WTC11 (cell line): Measurements from ENCODE around the gene PLEKHM3. TPM values are rescaled to one million over a fixed set of nuclear protein-coding genes. Genes with fewer than 3 reads are reported as not detected.

Source experiments
- ATAC-seq: fragments of 200-7000 bp; cut with Tn5 transposase; 2 replicates; pipeline ENCODE4 v1.10.0; 2021; ENCODE audit warnings: mild to moderate bottlenecking, moderate library complexity
- CTCF ChIA-PET: fragments of 300-600 bp; sonication (Branson Sonifier 250); formaldehyde crosslinking; loops from one replicate; lab custom pipeline; 2021; ENCODE audit warnings: antibody characterized with exemption; lab: Charles Lee
- POLR2A ChIA-PET: fragments of 350-600 bp; sonication (Branson Sonifier 250); formaldehyde crosslinking; loops from one replicate; lab custom pipeline; 2021; ENCODE audit warnings: antibody characterized with exemption; lab: Charles Lee
- DNase-seq: peaks from one replicate; pipeline ENCODE4 v3.0.0; 2021; ENCODE audit warnings: low spot score
- H3K27ac Mint-ChIP-seq: 2 replicates; pipeline ENCODE4 v1.8.0; 2021; ENCODE audit warnings: mixed read lengths
- H3K27me3 Mint-ChIP-seq: 2 replicates; pipeline ENCODE4 v1.8.0; 2021; ENCODE audit warnings: low read depth, mild to moderate bottlenecking, moderate library complexity, mixed read lengths
- H3K36me3 Mint-ChIP-seq: 2 replicates; pipeline ENCODE4 v1.8.0; 2021; ENCODE audit warnings: mixed read lengths
- H3K4me1 Mint-ChIP-seq: 2 replicates; pipeline ENCODE4 v1.8.0; 2022; ENCODE audit warnings: mixed read lengths
- H3K4me3 Mint-ChIP-seq: 2 replicates; pipeline ENCODE4 v1.8.0; 2021; ENCODE audit warnings: mild to moderate bottlenecking, moderate library complexity, mixed read lengths
- H3K9me3 Mint-ChIP-seq: 2 replicates; pipeline ENCODE4 v1.8.0; 2021; ENCODE audit warnings: mixed read lengths
- ATF1 ChIP-seq: sonication (generic); formaldehyde crosslinking; IDR thresholded peaks from 2 replicates; pipeline ENCODE4 v1.8.1; 2023; ENCODE audit warnings: mild to moderate bottlenecking, moderate library complexity, missing genetic modification reagents
- ATF6 ChIP-seq: sonication (generic); formaldehyde crosslinking; IDR thresholded peaks from 2 replicates; pipeline ENCODE4 v1.8.1; 2023; ENCODE audit warnings: mild to moderate bottlenecking, missing genetic modification reagents
- CTCF ChIP-seq: fragments of 200-600 bp; IDR thresholded peaks from 2 replicates; pipeline ENCODE4 v1.8.0; 2022; ENCODE audit warnings: antibody characterized with exemption
- EMX1 ChIP-seq: fragments of 250-450 bp; sonication (Bioruptor Pico); IDR thresholded peaks from 2 replicates; pipeline ENCODE4 v1.8.0; 2021; ENCODE audit warnings: mild to moderate bottlenecking
- FOXP1 ChIP-seq: sonication (generic); formaldehyde crosslinking; IDR thresholded peaks from 2 replicates; pipeline ENCODE4 v1.8.0; 2022; ENCODE audit warnings: missing genetic modification reagents, mild to moderate bottlenecking, moderate library complexity, borderline replicate concordance
- GTF2I ChIP-seq: fragments of 250-450 bp; sonication (Bioruptor Pico); conservative IDR thresholded peaks from 2 replicates; pipeline ENCODE4 v1.4.0; 2021; ENCODE audit warnings: mild to moderate bottlenecking
- MXD4 ChIP-seq: fragments of 250-450 bp; sonication (Bioruptor Pico); IDR thresholded peaks from 2 replicates; pipeline ENCODE4 v1.8.0; 2021; ENCODE audit warnings: mild to moderate bottlenecking, moderate library complexity, borderline replicate concordance
- NR3C1 ChIP-seq: sonication (generic); formaldehyde crosslinking; conservative IDR thresholded peaks from 2 replicates; pipeline ENCODE4 v1.8.1; 2023; ENCODE audit warnings: low read depth, mild to moderate bottlenecking, missing genetic modification reagents
- PREB ChIP-seq: sonication (generic); formaldehyde crosslinking; IDR thresholded peaks from 2 replicates; pipeline ENCODE4 v1.8.1; 2022; ENCODE audit warnings: mild to moderate bottlenecking, missing genetic modification reagents, moderate library complexity, borderline replicate concordance
- RORB ChIP-seq: fragments of 250-450 bp; sonication (Bioruptor Pico); IDR thresholded peaks from 2 replicates; pipeline ENCODE4 v1.9.0; 2021; ENCODE audit warnings: mild to moderate bottlenecking
- TCF7 ChIP-seq: sonication (generic); formaldehyde crosslinking; IDR thresholded peaks from 2 replicates; pipeline ENCODE4 v1.8.0; 2022; ENCODE audit warnings: mild to moderate bottlenecking, low read depth, missing genetic modification reagents, moderate library complexity
- TEAD1 ChIP-seq: sonication (generic); formaldehyde crosslinking; IDR thresholded peaks from 2 replicates; pipeline ENCODE4 v1.8.0; 2022; ENCODE audit warnings: mild to moderate bottlenecking, missing genetic modification reagents
- TEAD4 ChIP-seq: sonication (generic); formaldehyde crosslinking; IDR thresholded peaks from 2 replicates; pipeline ENCODE4 v1.8.0; 2022; ENCODE audit warnings: mild to moderate bottlenecking, missing genetic modification reagents
- USF1 ChIP-seq: sonication (generic); formaldehyde crosslinking; IDR thresholded peaks from 2 replicates; pipeline ENCODE4 v1.8.0; 2022; ENCODE audit warnings: mild to moderate bottlenecking, missing genetic modification reagents
- ZNF232 ChIP-seq: sonication (generic); formaldehyde crosslinking; IDR thresholded peaks from 2 replicates; pipeline ENCODE4 v1.8.0; 2022; ENCODE audit warnings: mild to moderate bottlenecking, missing genetic modification reagents
- total RNA-seq: library from RNA; stranded (reverse); gene quantifications from 3 replicates; pipeline ENCODE4 v1.2.3, GENCODE V29; 2021
- TF ChIP-seq, protein P1 (sequence below): sonication (generic); formaldehyde crosslinking; IDR thresholded peaks from 2 replicates; pipeline ENCODE4 v1.8.0; 2023; ENCODE audit warnings: mild to moderate bottlenecking, missing genetic modification reagents
- TF ChIP-seq, protein P2 (sequence below): fragments of 250-450 bp; sonication (Bioruptor Pico); IDR thresholded peaks from 2 replicates; pipeline ENCODE4 v1.9.0; 2021; ENCODE audit warnings: mild to moderate bottlenecking, borderline replicate concordance
- TF ChIP-seq, protein P3 (sequence below): sonication (generic); formaldehyde crosslinking; IDR thresholded peaks from 2 replicates; pipeline ENCODE4 v1.8.1; 2023; ENCODE audit warnings: mild to moderate bottlenecking, missing genetic modification reagents, moderate library complexity
- TF ChIP-seq, protein P4 (sequence below): sonication (generic); formaldehyde crosslinking; conservative IDR thresholded peaks from 2 replicates; pipeline ENCODE4 v1.8.1; 2022; ENCODE audit warnings: mild to moderate bottlenecking, missing genetic modification reagents

The PLEKHM3 gene
- total RNA-seq, 1 experiment from 2014 or later: 5.8 TPM

DNA sequence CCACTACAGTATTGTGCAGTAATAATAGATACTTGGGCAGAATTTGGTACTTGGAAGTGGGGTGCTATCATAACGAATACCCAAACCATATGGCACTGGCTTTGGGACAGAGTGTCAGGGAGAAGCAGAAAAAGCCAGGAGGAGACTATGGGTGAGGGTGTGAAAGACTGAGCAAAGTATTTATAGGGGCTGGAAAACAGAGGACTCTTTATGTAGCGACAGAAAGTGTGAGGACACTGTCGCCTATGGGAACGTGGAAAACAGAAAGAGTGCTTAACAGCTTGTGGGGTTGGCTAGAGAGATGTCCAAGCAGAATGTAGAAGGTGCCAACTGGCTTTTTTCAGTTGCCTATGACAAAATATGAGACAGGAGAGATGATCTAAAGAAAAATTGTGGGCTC is 40.7 kb upstream of the PLEKHM3 start:
- H3K36me3 Mint-ChIP-seq: no peaks in the 10 kb centered on the region
- DNase-seq (no peak), ATAC-seq (no peak)
- POLR2A ChIA-PET: interaction anchor here (0.7 kb wide), 1 partner anchor 296 kb away, joined by 4 read pairs; the partner anchor contains the start of gene FZD5
- TF ChIP-seq ATF6: no peak
- TF ChIP-seq ATF1: no peak
- no peak for TF ChIP-seq EMX1
- TF ChIP-seq, protein P1, sequence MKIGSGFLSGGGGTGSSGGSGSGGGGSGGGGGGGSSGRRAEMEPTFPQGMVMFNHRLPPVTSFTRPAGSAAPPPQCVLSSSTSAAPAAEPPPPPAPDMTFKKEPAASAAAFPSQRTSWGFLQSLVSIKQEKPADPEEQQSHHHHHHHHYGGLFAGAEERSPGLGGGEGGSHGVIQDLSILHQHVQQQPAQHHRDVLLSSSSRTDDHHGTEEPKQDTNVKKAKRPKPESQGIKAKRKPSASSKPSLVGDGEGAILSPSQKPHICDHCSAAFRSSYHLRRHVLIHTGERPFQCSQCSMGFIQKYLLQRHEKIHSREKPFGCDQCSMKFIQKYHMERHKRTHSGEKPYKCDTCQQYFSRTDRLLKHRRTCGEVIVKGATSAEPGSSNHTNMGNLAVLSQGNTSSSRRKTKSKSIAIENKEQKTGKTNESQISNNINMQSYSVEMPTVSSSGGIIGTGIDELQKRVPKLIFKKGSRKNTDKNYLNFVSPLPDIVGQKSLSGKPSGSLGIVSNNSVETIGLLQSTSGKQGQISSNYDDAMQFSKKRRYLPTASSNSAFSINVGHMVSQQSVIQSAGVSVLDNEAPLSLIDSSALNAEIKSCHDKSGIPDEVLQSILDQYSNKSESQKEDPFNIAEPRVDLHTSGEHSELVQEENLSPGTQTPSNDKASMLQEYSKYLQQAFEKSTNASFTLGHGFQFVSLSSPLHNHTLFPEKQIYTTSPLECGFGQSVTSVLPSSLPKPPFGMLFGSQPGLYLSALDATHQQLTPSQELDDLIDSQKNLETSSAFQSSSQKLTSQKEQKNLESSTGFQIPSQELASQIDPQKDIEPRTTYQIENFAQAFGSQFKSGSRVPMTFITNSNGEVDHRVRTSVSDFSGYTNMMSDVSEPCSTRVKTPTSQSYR (CRISPR knock-in tag): no peak
- TF ChIP-seq TCF7 (CRISPR knock-in tag): no peak
- no peak for TF ChIP-seq PREB (CRISPR knock-in tag)
- no peak for TF ChIP-seq ZNF232 (CRISPR knock-in tag)
- no peak for TF ChIP-seq GTF2I (CRISPR knock-in tag)
- TF ChIP-seq TEAD1 (CRISPR knock-in tag): no peak
- H3K4me3 Mint-ChIP-seq: no peak overlapping the region
- CTCF ChIA-PET: interaction anchor here (0.5 kb wide), 1 partner anchor 10 kb away, joined by 3 read pairs; no protein-coding TSS in a partner anchor
- H3K27ac Mint-ChIP-seq: no peak overlapping the region
- no peaks in the 10 kb centered on the region for H3K27me3 Mint-ChIP-seq
- no peaks in the 10 kb centered on the region for H3K9me3 Mint-ChIP-seq
- H3K4me1 Mint-ChIP-seq: no peaks in the 10 kb centered on the region

DNA sequence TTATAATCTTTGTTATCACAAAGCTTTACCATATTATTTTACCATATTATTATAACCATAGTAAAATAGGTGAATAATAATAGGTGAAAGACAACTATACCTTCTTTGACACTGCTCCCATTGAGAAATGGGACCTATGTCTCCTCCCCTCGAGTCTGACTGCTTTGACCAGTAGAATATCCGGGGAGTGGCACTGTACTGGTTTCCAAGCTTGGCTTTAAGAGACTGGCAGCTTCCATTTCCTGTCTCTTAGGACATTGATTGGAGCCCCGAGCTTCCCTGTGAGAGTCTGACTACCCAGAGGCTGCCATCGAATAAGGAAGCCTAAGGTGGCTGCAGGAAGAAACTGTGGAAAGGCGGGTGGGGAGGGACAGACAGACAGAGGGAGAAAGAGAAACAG is 40.1 kb upstream of the PLEKHM3 start:
- DNase-seq: no peak
- ATAC-seq: no peak
- H3K4me3 Mint-ChIP-seq: no peak overlapping the region
- no peaks in the 10 kb centered on the region for H3K9me3 Mint-ChIP-seq
- ChIA-PET CTCF (no interaction called here), POLR2A (no interaction called here)
- H3K27ac Mint-ChIP-seq: no peak overlapping the region
- H3K27me3 Mint-ChIP-seq: no peaks in the 10 kb centered on the region; the same call in 1 of the 2 replicates
- no peaks in the 10 kb centered on the region for H3K4me1 Mint-ChIP-seq
- H3K36me3 Mint-ChIP-seq: no peaks in the 10 kb centered on the region
- TF ChIP-seq RORB (CRISPR knock-in tag) (no peak), FOXP1 (no peak), NR3C1 (no peak), TEAD4 (CRISPR knock-in tag) (no peak), CTCF (no peak), USF1 (CRISPR knock-in tag) (no peak), MXD4 (CRISPR knock-in tag) (no peak)
- TF ChIP-seq, protein P2, sequence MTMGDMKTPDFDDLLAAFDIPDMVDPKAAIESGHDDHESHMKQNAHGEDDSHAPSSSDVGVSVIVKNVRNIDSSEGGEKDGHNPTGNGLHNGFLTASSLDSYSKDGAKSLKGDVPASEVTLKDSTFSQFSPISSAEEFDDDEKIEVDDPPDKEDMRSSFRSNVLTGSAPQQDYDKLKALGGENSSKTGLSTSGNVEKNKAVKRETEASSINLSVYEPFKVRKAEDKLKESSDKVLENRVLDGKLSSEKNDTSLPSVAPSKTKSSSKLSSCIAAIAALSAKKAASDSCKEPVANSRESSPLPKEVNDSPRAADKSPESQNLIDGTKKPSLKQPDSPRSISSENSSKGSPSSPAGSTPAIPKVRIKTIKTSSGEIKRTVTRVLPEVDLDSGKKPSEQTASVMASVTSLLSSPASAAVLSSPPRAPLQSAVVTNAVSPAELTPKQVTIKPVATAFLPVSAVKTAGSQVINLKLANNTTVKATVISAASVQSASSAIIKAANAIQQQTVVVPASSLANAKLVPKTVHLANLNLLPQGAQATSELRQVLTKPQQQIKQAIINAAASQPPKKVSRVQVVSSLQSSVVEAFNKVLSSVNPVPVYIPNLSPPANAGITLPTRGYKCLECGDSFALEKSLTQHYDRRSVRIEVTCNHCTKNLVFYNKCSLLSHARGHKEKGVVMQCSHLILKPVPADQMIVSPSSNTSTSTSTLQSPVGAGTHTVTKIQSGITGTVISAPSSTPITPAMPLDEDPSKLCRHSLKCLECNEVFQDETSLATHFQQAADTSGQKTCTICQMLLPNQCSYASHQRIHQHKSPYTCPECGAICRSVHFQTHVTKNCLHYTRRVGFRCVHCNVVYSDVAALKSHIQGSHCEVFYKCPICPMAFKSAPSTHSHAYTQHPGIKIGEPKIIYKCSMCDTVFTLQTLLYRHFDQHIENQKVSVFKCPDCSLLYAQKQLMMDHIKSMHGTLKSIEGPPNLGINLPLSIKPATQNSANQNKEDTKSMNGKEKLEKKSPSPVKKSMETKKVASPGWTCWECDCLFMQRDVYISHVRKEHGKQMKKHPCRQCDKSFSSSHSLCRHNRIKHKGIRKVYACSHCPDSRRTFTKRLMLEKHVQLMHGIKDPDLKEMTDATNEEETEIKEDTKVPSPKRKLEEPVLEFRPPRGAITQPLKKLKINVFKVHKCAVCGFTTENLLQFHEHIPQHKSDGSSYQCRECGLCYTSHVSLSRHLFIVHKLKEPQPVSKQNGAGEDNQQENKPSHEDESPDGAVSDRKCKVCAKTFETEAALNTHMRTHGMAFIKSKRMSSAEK (CRISPR knock-in tag): no peak
- TF ChIP-seq, protein P3, sequence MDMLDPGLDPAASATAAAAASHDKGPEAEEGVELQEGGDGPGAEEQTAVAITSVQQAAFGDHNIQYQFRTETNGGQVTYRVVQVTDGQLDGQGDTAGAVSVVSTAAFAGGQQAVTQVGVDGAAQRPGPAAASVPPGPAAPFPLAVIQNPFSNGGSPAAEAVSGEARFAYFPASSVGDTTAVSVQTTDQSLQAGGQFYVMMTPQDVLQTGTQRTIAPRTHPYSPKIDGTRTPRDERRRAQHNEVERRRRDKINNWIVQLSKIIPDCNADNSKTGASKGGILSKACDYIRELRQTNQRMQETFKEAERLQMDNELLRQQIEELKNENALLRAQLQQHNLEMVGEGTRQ (CRISPR knock-in tag): no peak
- TF ChIP-seq, protein P4, sequence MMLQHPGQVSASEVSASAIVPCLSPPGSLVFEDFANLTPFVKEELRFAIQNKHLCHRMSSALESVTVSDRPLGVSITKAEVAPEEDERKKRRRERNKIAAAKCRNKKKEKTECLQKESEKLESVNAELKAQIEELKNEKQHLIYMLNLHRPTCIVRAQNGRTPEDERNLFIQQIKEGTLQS (CRISPR knock-in tag): no peak
